Esophagus squamous epithelium (tissue), 4 donors: ENCODE results near the gene ATRAID.

ENCODE experiments used
- CTCF ChIP-seq, 6 experiments: fragments of 450-650 bp in 4 of 6; fragments of 200-600 bp in 2 of 6; sonication (generic) in 2 of 6; IDR thresholded peaks; one replicate each; pipeline ENCODE4 v1.5.1; 2016 to 2019; ENCODE audit warnings: antibody characterized with exemption in 6 of 6, mild to moderate bottlenecking in 4 of 6, moderate library complexity in 4 of 6
- POLR2A ChIP-seq, 4 donors: fragments of 450-650 bp; IDR thresholded peaks; one replicate each; pipeline ENCODE4 v1.6.1; 2017; ENCODE audit warnings: antibody characterized with exemption in 4 of 4, mild to moderate bottlenecking in 4 of 4, moderate library complexity in 3 of 4

GRCh38 chr2:27221166-27221565, 9.3 kb downstream of the ATRAID start:
- TF ChIP-seq POLR2A (IDR thresholded peaks at IDR 0.05) (no peak), CTCF (IDR thresholded peaks at IDR 0.05) (no peak)
